ENCODE results near the gene BCAS3.
A peak's percentile ranks its signal among the peaks of the same experiment; 100 is the strongest.

BCAS3 gene

GRCh38 chr17:61384692-61385576 is 707.3 kb downstream of the BCAS3 start:
- Histone ChIP-seq H2BK12ac (ENCODE audit: low read length in 2 of 2) (peak overlapping the region; percentile 20 to 37), H3K4ac (ENCODE audit: low read depth in 1 of 2, low read length in 2 of 2) (no peak overlapping the region), H2BK15ac (ENCODE audit: low read depth, poor library complexity, severe bottlenecking) (peak overlapping the region; percentile 44), H3K9ac (ENCODE audit: low read length) (peak overlapping the region; percentile 55), H2BK120ac (ENCODE audit: low read depth, low read length) (no peak overlapping the region), H3K4me1 (ENCODE audit: control insufficient read depth, insufficient read depth, low read depth, low read length) (peaks cover 6% of the 10 kb centered on the region), H3K23ac (ENCODE audit: low read length in 2 of 2) (no peak overlapping the region), H3K36me3 (ENCODE audit: control insufficient read depth in 1 of 2, insufficient read depth in 2 of 2, low read depth in 1 of 2, low read length in 2 of 2) (peaks cover 0 to 11% of the 10 kb centered on the region in 2 experiments), H3K4me2 (ENCODE audit: low read length, poor library complexity, severe bottlenecking) (no peak overlapping the region), H3K79me1 (replicated peaks; ENCODE audit: low read length, poor library complexity, severe bottlenecking) (no peaks in the 10 kb centered on the region), H3K9me3 (ENCODE audit: control insufficient read depth, low read length) (no peaks in the 10 kb centered on the region), H2AFZ (ENCODE audit: low read depth, low read length) (no peak overlapping the region), H2BK5ac (ENCODE audit: low read depth, low read length, poor library complexity, severe bottlenecking) (no peak overlapping the region), H4K8ac (ENCODE audit: low read length) (no peak overlapping the region), H3K14ac (ENCODE audit: low read length in 2 of 2) (peak overlapping the region in 1 of 2 experiments; percentile 28), H4K91ac (ENCODE audit: low read length) (no peak overlapping the region), H3K27me3 (ENCODE audit: control insufficient read depth in 1 of 2, insufficient read depth in 1 of 2, low read length in 2 of 2) (no peaks in the 10 kb centered on the region), H3K18ac (ENCODE audit: low read depth in 1 of 2, low read length in 2 of 2) (no peak overlapping the region), H3K27ac (ENCODE audit: low read length, poor library complexity, severe bottlenecking) (no peak overlapping the region), H3K4me3 (ENCODE audit: insufficient read depth in 1 of 2, low read depth in 1 of 2, low read length in 2 of 2) (no peak overlapping the region), H2AK5ac (ENCODE audit: low read length, severe bottlenecking) (no peak overlapping the region)
- no peak for DNase-seq
- WGBS: 89% methylated on average over 13 of the region's 13 CpGs

- Histone ChIP-seq H3K23ac (ENCODE audit: low read length in 2 of 2) (no peak overlapping the region), H3K79me1 (replicated peaks; ENCODE audit: low read length, poor library complexity, severe bottlenecking) (no peaks in the 10 kb centered on the region), H3K14ac (ENCODE audit: low read length in 2 of 2) (no peak overlapping the region), H2BK12ac (ENCODE audit: low read length in 2 of 2) (no peak overlapping the region), H2BK120ac (ENCODE audit: low read depth, low read length) (no peak overlapping the region), H3K4me3 (ENCODE audit: insufficient read depth in 1 of 2, low read depth in 1 of 2, low read length in 2 of 2) (no peak overlapping the region), H4K91ac (ENCODE audit: low read length) (peak overlapping the region; percentile 59), H3K9ac (ENCODE audit: low read length) (no peak overlapping the region), H2BK15ac (ENCODE audit: low read depth, poor library complexity, severe bottlenecking) (no peak overlapping the region), H4K8ac (ENCODE audit: low read length) (no peak overlapping the region), H3K27ac (ENCODE audit: low read length, poor library complexity, severe bottlenecking) (no peak overlapping the region), H3K27me3 (ENCODE audit: control insufficient read depth in 1 of 2, insufficient read depth in 1 of 2, low read length in 2 of 2) (no peaks in the 10 kb centered on the region), H3K36me3 (ENCODE audit: control insufficient read depth in 1 of 2, insufficient read depth in 2 of 2, low read depth in 1 of 2, low read length in 2 of 2) (peaks cover 0 to 11% of the 10 kb centered on the region in 2 experiments), H2BK5ac (ENCODE audit: low read depth, low read length, poor library complexity, severe bottlenecking) (no peak overlapping the region), H2AK5ac (ENCODE audit: low read length, severe bottlenecking) (no peak overlapping the region), H3K4ac (ENCODE audit: low read depth in 1 of 2, low read length in 2 of 2) (no peak overlapping the region), H3K4me2 (ENCODE audit: low read length, poor library complexity, severe bottlenecking) (no peak overlapping the region), H2AFZ (ENCODE audit: low read depth, low read length) (no peak overlapping the region), H3K18ac (ENCODE audit: low read depth in 1 of 2, low read length in 2 of 2) (no peak overlapping the region), H3K4me1 (ENCODE audit: control insufficient read depth, insufficient read depth, low read depth, low read length) (peaks cover 3% of the 10 kb centered on the region), H3K9me3 (ENCODE audit: control insufficient read depth, low read length) (no peaks in the 10 kb centered on the region)
- DNase-seq: no peak
- WGBS: 95% methylated on average over 15 of the region's 15 CpGs
These were observed 708.1 kb downstream of the BCAS3 start for GRCh38 chr17:61385577-61386236.

GRCh38 chr17:61386251-61386650 is 708.6 kb downstream of the BCAS3 start:
- Histone ChIP-seq H3K14ac (ENCODE audit: low read length in 2 of 2) (no peak overlapping the region), H2AK5ac (ENCODE audit: low read length, severe bottlenecking) (no peak overlapping the region), H2BK12ac (ENCODE audit: low read length in 2 of 2) (peak overlapping the region in 1 of 2 experiments; percentile 2), H3K79me1 (replicated peaks; ENCODE audit: low read length, poor library complexity, severe bottlenecking) (no peaks in the 10 kb centered on the region), H2AFZ (ENCODE audit: low read depth, low read length) (no peak overlapping the region), H2BK120ac (ENCODE audit: low read depth, low read length) (no peak overlapping the region), H3K27me3 (ENCODE audit: control insufficient read depth in 1 of 2, insufficient read depth in 1 of 2, low read length in 2 of 2) (peaks cover 0 to 3% of the 10 kb centered on the region in 2 experiments), H3K9me3 (ENCODE audit: control insufficient read depth, low read length) (no peaks in the 10 kb centered on the region), H3K23ac (ENCODE audit: low read length in 2 of 2) (no peak overlapping the region), H2BK5ac (ENCODE audit: low read depth, low read length, poor library complexity, severe bottlenecking) (no peak overlapping the region), H4K8ac (ENCODE audit: low read length) (no peak overlapping the region), H4K91ac (ENCODE audit: low read length) (peak overlapping the region; percentile 59), H3K36me3 (ENCODE audit: control insufficient read depth in 1 of 2, insufficient read depth in 2 of 2, low read depth in 1 of 2, low read length in 2 of 2) (peaks cover 0 to 11% of the 10 kb centered on the region in 2 experiments), H3K4me1 (ENCODE audit: control insufficient read depth, insufficient read depth, low read depth, low read length) (peaks cover 3% of the 10 kb centered on the region), H3K4me3 (ENCODE audit: insufficient read depth in 1 of 2, low read depth in 1 of 2, low read length in 2 of 2) (no peak overlapping the region), H3K9ac (ENCODE audit: low read length) (no peak overlapping the region), H3K4me2 (ENCODE audit: low read length, poor library complexity, severe bottlenecking) (no peak overlapping the region), H3K4ac (ENCODE audit: low read depth in 1 of 2, low read length in 2 of 2) (no peak overlapping the region), H3K18ac (ENCODE audit: low read depth in 1 of 2, low read length in 2 of 2) (peak overlapping the region in 1 of 2 experiments; percentile 44), H2BK15ac (ENCODE audit: low read depth, poor library complexity, severe bottlenecking) (peak overlapping the region; percentile 65), H3K27ac (ENCODE audit: low read length, poor library complexity, severe bottlenecking) (no peak overlapping the region)
- DNase-seq: no peak
- WGBS: 91% methylated on average over 6 of the region's 6 CpGs

- Histone ChIP-seq H2BK15ac (ENCODE audit: low read depth, poor library complexity, severe bottlenecking) (no peak overlapping the region), H3K9ac (ENCODE audit: low read length) (no peak overlapping the region), H2BK12ac (ENCODE audit: low read length in 2 of 2) (peak overlapping the region in 1 of 2 experiments; percentile 37), H2BK120ac (ENCODE audit: low read depth, low read length) (no peak overlapping the region), H3K4me1 (ENCODE audit: control insufficient read depth, insufficient read depth, low read depth, low read length) (peaks cover 3% of the 10 kb centered on the region), H2AK5ac (ENCODE audit: low read length, severe bottlenecking) (no peak overlapping the region), H3K27me3 (ENCODE audit: control insufficient read depth in 1 of 2, insufficient read depth in 1 of 2, low read length in 2 of 2) (peaks cover 0 to 6% of the 10 kb centered on the region in 2 experiments), H3K4me2 (ENCODE audit: low read length, poor library complexity, severe bottlenecking) (no peak overlapping the region), H3K4ac (ENCODE audit: low read depth in 1 of 2, low read length in 2 of 2) (peak overlapping the region in 1 of 2 experiments; percentile 21), H3K36me3 (ENCODE audit: control insufficient read depth in 1 of 2, insufficient read depth in 2 of 2, low read depth in 1 of 2, low read length in 2 of 2) (peaks cover 0 to 11% of the 10 kb centered on the region in 2 experiments), H3K14ac (ENCODE audit: low read length in 2 of 2) (no peak overlapping the region), H2AFZ (ENCODE audit: low read depth, low read length) (no peak overlapping the region), H3K4me3 (ENCODE audit: insufficient read depth in 1 of 2, low read depth in 1 of 2, low read length in 2 of 2) (no peak overlapping the region), H3K18ac (ENCODE audit: low read depth in 1 of 2, low read length in 2 of 2) (no peak overlapping the region), H3K79me1 (replicated peaks; ENCODE audit: low read length, poor library complexity, severe bottlenecking) (no peaks in the 10 kb centered on the region), H3K23ac (ENCODE audit: low read length in 2 of 2) (peak overlapping the region in 1 of 2 experiments; percentile 78), H2BK5ac (ENCODE audit: low read depth, low read length, poor library complexity, severe bottlenecking) (no peak overlapping the region), H4K8ac (ENCODE audit: low read length) (no peak overlapping the region), H4K91ac (ENCODE audit: low read length) (no peak overlapping the region), H3K27ac (ENCODE audit: low read length, poor library complexity, severe bottlenecking) (no peak overlapping the region), H3K9me3 (ENCODE audit: control insufficient read depth, low read length) (no peaks in the 10 kb centered on the region)
- 95% methylated on average over 8 of the region's 8 CpGs for WGBS
- DNase-seq: no peak
These were observed 709.4 kb downstream of the BCAS3 start for GRCh38 chr17:61387011-61387410.

All from mesenchymal stem cell (in vitro differentiated cells and primary cell).